Mesothelial cell of epicardium (in vitro differentiated cells): Measurements from ENCODE around the gene ANKS6. TPM values are rescaled to one million over a fixed set of nuclear protein-coding genes. Genes with fewer than 3 reads are reported as not detected.

Experiments
- DNase-seq, 2 experiments: peaks; one replicate each; pipeline ENCODE4 v3.0.0; 2021; ENCODE audit warnings: low spot score in 2 of 2; ENCODE audit not compliant: unreplicated experiment in 2 of 2
- H3K27ac Mint-ChIP-seq: 2 replicates; pipeline ENCODE4 v1.8.0; 2021; ENCODE audit warnings: mixed read lengths
- H3K27me3 Mint-ChIP-seq: 2 replicates; pipeline ENCODE4 v1.8.0; 2021; ENCODE audit warnings: low read depth, mixed read lengths
- H3K36me3 Mint-ChIP-seq: 2 replicates; pipeline ENCODE4 v1.8.0; 2021; ENCODE audit warnings: mixed read lengths
- H3K4me1 Mint-ChIP-seq: 2 replicates; pipeline ENCODE4 v1.8.0; 2021; ENCODE audit warnings: mixed read lengths
- H3K4me3 Mint-ChIP-seq: 2 replicates; pipeline ENCODE4 v1.8.0; 2021; ENCODE audit warnings: mild to moderate bottlenecking, moderate library complexity, mixed read lengths
- H3K9me3 Mint-ChIP-seq: 2 replicates; pipeline ENCODE4 v1.8.0; 2021; ENCODE audit warnings: mixed read lengths
- total RNA-seq: library from RNA; stranded (reverse); gene quantifications from 3 replicates; pipeline ENCODE4 v1.2.1, GENCODE V29; 2021
- TF ChIP-seq, protein P1 (sequence below): fragments of 200-600 bp; sonication (generic); IDR thresholded peaks from one replicate; pipeline ENCODE4 v1.5.0; 2021; ENCODE audit warnings: antibody characterized with exemption; ENCODE audit not compliant: unreplicated experiment

Gene ANKS6
- total RNA-seq, 1 donor from 2014 or later = 42.0 TPM

DNA sequence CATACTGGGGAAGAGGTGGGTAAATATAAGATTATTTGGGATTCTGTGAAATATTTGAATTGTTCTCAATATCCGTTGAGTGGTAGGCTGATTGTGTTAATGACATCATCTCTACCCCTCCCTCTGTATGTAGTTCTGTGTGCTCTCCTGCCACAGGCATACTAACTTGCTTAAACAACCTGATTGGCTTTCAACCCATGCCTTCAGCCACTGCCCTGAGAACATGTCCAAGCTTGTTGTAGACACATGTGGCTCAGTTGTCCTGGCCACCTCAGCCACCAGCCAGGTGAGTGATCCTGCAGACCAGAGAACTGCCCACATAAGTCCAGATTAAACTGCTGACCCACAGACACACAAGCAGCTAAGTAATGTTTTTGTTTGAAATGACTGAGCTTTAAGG is 31.1 kb downstream of the ANKS6 start:
- H3K27me3 Mint-ChIP-seq = no peaks in the 10 kb centered on the region
- DNase-seq = no peak
- peaks cover 59% of the 10 kb centered on the region for H3K36me3 Mint-ChIP-seq
- no peaks in the 10 kb centered on the region for H3K4me1 Mint-ChIP-seq
- H3K27ac Mint-ChIP-seq = no peak overlapping the region
- H3K9me3 Mint-ChIP-seq = peaks cover 20% of the 10 kb centered on the region
- no peak overlapping the region for H3K4me3 Mint-ChIP-seq
- TF ChIP-seq, protein P1, sequence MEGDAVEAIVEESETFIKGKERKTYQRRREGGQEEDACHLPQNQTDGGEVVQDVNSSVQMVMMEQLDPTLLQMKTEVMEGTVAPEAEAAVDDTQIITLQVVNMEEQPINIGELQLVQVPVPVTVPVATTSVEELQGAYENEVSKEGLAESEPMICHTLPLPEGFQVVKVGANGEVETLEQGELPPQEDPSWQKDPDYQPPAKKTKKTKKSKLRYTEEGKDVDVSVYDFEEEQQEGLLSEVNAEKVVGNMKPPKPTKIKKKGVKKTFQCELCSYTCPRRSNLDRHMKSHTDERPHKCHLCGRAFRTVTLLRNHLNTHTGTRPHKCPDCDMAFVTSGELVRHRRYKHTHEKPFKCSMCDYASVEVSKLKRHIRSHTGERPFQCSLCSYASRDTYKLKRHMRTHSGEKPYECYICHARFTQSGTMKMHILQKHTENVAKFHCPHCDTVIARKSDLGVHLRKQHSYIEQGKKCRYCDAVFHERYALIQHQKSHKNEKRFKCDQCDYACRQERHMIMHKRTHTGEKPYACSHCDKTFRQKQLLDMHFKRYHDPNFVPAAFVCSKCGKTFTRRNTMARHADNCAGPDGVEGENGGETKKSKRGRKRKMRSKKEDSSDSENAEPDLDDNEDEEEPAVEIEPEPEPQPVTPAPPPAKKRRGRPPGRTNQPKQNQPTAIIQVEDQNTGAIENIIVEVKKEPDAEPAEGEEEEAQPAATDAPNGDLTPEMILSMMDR = no peak

DNA sequence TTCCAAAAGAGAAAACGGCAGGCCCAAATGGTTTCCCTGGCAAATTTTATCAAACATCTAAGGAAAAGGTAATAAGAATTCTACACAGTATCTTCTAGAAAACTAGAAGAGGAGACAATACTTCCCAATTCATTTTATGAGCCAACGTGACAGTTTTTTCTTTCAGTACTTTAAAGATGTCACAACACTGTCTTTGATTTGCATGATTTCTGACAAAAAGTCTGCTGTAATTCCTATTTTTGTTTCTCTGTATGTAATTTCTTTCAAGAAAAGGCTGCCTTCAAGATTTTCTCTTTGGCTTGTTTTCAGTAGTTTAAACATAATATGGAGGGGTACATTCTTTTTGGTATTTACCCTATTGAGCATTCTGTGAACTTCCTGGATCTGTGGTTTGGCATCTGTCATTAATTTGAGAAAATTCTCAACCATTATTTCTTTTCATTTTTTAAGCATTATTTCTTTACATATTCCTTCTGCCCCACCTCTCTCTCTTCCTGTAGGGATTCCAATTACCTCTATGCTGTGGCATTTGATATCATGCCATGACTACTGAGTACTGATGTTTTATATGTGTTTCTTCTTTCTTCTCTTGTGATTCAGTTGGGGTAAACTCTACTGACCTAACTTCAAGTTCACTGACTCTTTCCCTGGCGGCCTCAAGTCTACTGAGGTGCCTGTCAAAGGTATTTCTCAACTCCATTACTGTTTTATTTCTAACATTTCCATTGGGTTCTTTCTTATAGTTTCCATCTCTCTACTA is 32.2 kb downstream of the ANKS6 start:
- TF ChIP-seq, protein P1 = no peak
- peaks cover 59% of the 10 kb centered on the region for H3K36me3 Mint-ChIP-seq
- no peak overlapping the region for H3K27ac Mint-ChIP-seq
- no peak for DNase-seq
- H3K9me3 Mint-ChIP-seq = peaks cover 27% of the 10 kb centered on the region
- H3K4me3 Mint-ChIP-seq = no peak overlapping the region
- H3K27me3 Mint-ChIP-seq = no peaks in the 10 kb centered on the region
- no peaks in the 10 kb centered on the region for H3K4me1 Mint-ChIP-seq

DNA sequence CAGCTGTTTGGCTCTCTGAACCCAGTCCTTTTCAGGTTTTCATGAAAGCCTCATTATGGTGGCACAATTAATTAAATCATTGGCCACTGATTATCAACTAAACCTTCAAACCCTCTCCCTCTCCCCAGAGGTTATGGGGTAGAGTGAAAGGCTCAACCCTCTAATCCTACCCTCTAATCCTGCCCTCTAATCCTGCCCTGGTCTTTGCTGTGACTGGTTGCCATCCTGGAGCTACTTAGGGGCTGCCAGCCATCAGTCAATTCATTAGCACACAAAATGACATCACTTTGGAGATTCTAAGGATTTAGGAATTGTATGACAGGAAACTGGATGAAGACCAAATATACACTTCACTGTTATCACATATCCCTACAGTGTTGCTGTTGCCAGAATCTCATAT is 36.1 kb downstream of the ANKS6 start:
- H3K27me3 Mint-ChIP-seq = no peaks in the 10 kb centered on the region
- no peak overlapping the region for H3K27ac Mint-ChIP-seq
- no peaks in the 10 kb centered on the region for H3K4me1 Mint-ChIP-seq
- H3K4me3 Mint-ChIP-seq = no peak overlapping the region
- DNase-seq = no peak
- TF ChIP-seq, protein P1 = no peak
- peaks cover 78% of the 10 kb centered on the region for H3K36me3 Mint-ChIP-seq
- H3K9me3 Mint-ChIP-seq = peaks cover 40% of the 10 kb centered on the region

DNA sequence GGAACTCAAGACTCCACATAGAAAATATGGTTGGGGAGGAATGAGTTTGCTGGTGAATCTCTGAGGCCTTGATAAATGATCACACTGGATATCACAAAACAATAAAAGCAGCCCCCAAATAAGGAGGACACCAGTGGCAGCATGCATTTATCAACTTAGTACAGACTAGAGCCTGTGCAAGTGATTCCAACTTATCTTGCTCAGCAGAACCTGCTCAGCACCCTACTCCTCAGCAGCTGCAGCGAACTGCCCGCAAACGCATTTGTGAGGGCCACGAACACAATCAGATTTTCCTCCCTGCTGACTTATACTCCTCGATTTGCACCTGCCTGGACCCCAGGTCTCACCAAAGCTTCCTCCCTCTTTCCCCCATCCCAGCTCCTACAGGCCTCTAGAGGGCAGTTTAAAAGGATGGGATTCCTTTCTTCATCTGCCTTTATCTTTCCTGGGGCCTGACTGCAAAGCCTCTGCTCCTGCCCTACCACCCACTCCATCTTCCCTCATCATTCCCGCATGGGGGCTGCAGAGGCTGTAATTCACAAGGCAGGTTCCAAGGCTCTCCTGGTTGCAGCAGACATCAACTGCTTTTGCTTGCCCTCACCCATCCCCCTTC is 41.2 kb downstream of the ANKS6 start:
- Mint-ChIP-seq H3K4me1 (no peaks in the 10 kb centered on the region), H3K36me3 (peaks cover 72% of the 10 kb centered on the region), H3K27ac (no peak overlapping the region), H3K4me3 (no peak overlapping the region), H3K27me3 (no peaks in the 10 kb centered on the region), H3K9me3 (peaks cover 20% of the 10 kb centered on the region)
- no peak for DNase-seq
- TF ChIP-seq, protein P1 = no peak

DNA sequence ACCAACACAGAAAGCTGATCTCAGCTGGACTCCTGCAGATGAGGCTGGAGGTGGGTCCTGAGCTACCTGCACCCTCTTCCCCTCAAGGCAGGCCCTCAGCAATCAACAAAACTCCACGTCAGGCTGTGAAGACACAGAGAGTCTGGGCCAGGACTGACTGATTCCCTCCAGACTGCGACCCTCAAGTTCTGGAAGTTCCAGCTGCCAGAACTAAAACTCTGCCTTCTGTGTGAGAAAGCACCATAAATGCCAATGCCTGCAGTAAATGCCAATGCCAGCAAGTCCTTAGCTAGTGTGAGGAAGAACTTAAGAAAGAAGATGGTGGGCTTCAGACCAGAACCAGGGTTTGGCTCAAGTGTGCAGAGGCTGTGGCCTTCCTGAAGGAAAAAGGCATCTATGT is 45.1 kb downstream of the ANKS6 start:
- no peak overlapping the region for H3K27ac Mint-ChIP-seq
- no peaks in the 10 kb centered on the region for H3K27me3 Mint-ChIP-seq
- TF ChIP-seq, protein P1 = no peak
- no peak overlapping the region for H3K4me3 Mint-ChIP-seq
- no peaks in the 10 kb centered on the region for H3K4me1 Mint-ChIP-seq
- H3K9me3 Mint-ChIP-seq = no peaks in the 10 kb centered on the region
- no peak for DNase-seq
- H3K36me3 Mint-ChIP-seq = peaks cover 64% of the 10 kb centered on the region
